HS-5 (cell line): Measurements from ENCODE around the gene COX7B2.

ENCODE experiments used
- DNase-seq: peaks from one replicate; pipeline ENCODE4 v3.0.0-alpha.2; 2012; ENCODE audit warnings: low read depth

COX7B2 gene

GRCh38 chr4:46715468-46715867, 193.6 kb downstream of the COX7B2 start:
- DNase-seq = no peak

- no peak for DNase-seq
These were observed 210.2 kb downstream of the COX7B2 start for GRCh38 chr4:46698891-46699290.
